GM12873 (cell line): ENCODE results near the gene KRT81.

Experiments used
- CTCF ChIP-seq: IDR thresholded peaks from 2 replicates; pipeline ENCODE4 v1.5.1; 2012; ENCODE audit warnings: low read depth, mild to moderate bottlenecking, moderate library complexity, low read length, control low read depth; ENCODE audit not compliant: insufficient read depth; ENCODE audit errors: missing control alignments

Gene KRT81

DNA sequence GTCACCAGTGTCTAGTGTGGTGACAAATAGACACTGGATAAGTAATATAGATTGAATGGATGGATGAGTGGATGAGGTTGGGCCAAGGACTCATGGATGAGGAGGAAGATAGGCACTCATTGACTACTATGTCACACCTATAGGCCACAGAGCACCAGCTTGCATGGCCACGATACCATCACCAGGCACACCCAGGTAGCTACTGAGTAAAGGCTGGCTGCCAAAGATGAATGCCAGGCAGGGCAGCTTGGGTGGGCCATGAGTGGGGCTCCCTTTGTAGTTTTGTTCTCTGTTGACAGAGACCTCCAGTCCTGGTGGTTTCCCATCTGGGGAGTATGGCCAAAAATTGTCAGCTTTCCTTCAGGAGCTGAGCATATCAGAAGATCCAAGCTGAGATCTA lies 41.0 kb upstream of the KRT81 start:
- no peak for TF ChIP-seq CTCF

DNA sequence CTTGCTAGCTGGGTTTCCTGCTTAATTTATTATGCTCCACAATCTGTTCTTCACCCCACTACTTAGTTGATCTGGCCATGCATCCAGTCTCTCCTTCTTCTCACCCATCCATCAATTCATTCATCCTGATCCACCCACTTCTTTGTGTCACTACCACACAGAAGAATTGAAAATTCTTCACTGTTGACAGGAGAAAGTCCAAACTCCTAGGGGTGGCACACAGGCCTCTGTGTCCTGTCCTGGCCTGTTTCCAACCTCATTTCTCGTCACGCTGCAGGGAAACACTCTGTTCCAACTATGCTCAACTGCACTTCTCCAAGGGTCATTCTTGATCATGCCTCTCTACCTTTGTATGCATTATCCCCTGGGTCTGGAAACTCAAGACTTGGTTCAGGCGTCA lies 40.5 kb upstream of the KRT81 start:
- no peak for TF ChIP-seq CTCF

DNA sequence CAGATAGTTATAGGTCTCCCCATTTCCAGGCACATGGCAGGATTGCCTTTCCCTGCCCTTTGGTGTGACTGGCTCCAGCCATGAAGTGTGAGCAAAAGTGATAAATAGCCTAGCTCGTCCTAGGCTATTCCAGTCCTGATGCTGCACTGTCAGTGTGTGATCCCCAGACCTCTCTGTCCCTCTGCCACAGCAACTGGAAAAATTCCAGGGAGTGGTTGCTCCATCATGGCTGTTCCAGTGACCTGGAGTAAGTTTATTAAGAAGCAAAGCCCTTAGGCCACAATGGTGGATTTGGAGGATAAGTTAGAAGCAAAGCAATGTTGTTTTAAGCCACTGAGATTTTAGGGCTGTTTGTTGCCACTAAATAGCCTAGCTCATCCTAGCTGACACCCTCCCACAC lies 39.7 kb upstream of the KRT81 start:
- TF ChIP-seq CTCF, result no peak

DNA sequence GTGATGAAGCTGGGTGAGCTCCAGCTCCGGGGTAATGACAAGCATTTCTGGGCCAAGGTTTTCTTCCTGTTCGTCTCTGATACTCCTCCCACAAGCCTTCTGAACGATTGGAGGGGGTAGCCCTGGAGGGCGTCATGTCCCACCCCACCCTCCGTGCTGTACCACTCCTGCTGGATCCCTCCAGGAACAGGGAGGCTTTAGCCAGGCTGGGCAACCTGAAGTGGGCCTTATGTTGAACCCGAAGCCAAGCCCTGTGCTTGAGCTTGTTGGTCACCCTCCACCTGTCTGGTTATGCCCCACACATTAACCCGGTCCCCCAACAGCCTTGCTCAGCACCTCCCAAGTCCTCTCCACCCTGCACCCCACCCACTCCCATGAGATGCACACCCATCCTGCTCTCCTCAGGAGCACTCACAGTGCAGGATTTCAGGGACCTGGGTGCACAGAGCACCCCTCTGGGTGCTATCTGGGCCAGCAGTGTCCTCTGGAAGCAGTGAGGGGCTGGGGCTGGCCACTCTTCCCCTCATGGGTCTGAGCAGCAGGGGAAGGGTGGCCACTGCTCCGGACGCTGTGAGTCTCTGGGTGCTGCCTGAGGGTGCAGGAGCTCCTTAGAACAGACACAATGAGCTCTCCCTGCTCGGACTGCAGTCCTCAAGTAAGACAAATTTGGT lies 36.6 kb upstream of the KRT81 start:
- no peak for TF ChIP-seq CTCF

DNA sequence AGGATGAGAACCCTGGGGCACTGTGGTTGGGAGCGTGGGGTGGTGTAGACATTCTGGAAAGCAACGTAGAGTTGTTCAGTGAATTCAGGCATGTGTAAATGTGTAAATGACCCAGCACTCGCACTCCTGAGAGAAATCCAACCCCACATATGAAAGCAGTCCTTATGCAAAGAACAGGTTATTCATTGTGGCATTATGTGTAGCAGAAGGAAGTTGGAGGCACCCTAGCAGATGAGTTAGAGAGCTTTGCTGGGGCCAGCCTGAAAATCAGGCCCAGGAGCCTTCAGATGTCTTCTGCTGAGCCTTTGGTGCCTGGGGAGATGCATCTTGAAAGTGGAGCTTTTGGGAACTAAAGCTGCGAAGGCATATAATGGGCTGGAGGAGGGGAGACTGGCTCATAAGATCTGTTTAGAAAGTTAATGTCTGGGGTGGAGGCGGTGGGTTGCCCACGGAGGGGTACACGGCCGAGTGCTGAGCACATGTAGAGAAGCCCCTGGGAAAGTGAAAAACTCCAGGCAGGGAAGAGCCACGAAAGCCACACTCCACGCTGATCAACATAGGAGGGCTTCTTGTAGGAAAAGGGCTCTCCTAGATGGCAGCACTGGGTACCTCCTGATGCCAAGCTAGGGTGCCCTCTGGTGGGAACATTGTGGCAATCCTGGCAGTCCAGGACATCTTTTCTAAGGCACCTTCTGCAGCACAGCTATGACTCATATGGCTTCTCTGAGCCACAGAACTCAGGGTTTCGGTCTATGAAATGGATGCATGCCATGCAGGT lies 35.9 kb upstream of the KRT81 start:
- TF ChIP-seq CTCF, result peak; percentile 89

- TF ChIP-seq CTCF, result no peak
Observed at GRCh38 chr12:52324153-52324444, 32.8 kb upstream of the KRT81 start.

GRCh38 chr12:52323416-52324152 lies 32.2 kb upstream of the KRT81 start:
- TF ChIP-seq CTCF, result no peak
